G401.6 (cell line): Measurements from ENCODE around the gene LRPAP1.
"Not testable (repeated sequence)": the region's sequence is repeated elsewhere in the genome, so short reads cannot be mapped to it uniquely, and the experiment has no call there.

ENCODE experiments used
- FAIRE-seq: peaks from 2 replicates; lab custom pipeline; 2012; peaks lifted over from hg19 to GRCh38; lab: Jason Lieb, UNC

LRPAP1 gene

DNA sequence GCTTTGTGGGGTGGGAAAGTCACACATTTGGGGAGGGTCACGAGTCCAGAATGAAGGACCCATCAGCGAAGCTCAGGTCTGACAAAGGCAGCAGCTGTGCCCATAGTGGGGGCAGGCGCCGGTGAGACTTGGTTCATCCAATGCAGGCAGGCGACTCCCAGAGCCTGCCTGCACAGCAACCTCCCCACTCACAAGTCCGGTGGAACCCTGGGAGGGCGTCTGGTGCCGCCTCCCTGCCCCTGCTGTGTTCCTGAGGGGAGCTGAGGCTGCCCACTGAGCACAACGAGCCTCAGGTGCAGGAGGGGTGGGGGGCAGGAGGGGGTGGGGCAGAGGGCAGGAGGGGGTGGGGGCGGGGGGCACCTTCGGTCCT is 13.7 kb downstream of the LRPAP1 start:
- no peak for FAIRE-seq

- FAIRE-seq: no peak
Observed at GRCh38 chr4:3517731-3518510, 14.3 kb downstream of the LRPAP1 start.

- no peak for FAIRE-seq
Observed at GRCh38 chr4:3516836-3517730, 15.1 kb downstream of the LRPAP1 start.

- FAIRE-seq: no peak
Observed at GRCh38 chr4:3516061-3516835, 16.0 kb downstream of the LRPAP1 start.

GRCh38 chr4:3515646-3516045 is 16.6 kb downstream of the LRPAP1 start:
- FAIRE-seq: no peak

GRCh38 chr4:3514806-3515501 is 17.3 kb downstream of the LRPAP1 start:
- FAIRE-seq: no peak

- FAIRE-seq: no peak
Observed at GRCh38 chr4:3514221-3514780, 17.9 kb downstream of the LRPAP1 start.

DNA sequence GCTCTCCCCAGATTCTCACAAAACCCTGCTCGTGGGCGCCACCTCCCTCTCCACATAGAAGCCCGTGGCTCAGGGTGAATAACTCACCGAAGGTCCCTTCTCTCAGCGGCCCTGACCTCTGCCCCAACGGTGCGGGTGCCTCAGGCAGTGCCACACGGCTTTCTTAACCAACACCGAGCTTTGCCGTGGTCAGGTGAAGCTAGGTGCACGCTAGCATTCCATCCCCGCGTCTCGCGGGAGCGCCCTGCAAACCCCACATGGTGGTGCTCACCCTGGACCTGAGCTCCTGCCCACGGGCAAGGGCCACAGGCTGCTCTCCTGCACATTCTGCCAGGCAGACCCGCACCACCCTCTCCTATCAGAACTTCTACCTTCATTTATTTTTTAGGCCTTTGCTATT is 18.4 kb downstream of the LRPAP1 start:
- no peak for FAIRE-seq

GRCh38 chr4:3512719-3513118 is 19.5 kb downstream of the LRPAP1 start:
- FAIRE-seq: no peak

GRCh38 chr4:3512279-3512678 is 19.9 kb downstream of the LRPAP1 start:
- no peak for FAIRE-seq

GRCh38 chr4:3511601-3512000 is 20.6 kb downstream of the LRPAP1 start:
- FAIRE-seq: not testable (repeated sequence)

DNA sequence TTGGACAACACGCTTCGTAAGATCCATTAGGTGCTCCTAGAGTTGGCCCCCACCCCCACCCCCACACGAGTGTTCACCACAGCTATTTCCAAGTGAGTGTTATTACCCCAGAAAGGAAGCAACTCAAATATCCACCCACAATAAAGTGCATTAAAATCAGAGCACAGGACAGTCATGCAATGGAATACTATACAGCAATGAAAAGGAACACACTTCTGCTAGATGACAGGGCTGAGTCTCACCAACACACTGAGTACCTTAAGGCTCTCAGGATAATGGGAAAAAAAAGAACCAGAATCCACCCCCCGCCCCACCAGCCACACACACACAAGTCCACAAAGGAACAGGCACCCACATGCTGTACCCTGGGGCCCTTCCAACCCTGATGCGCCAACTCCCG is 21.0 kb downstream of the LRPAP1 start:
- FAIRE-seq: no peak

DNA sequence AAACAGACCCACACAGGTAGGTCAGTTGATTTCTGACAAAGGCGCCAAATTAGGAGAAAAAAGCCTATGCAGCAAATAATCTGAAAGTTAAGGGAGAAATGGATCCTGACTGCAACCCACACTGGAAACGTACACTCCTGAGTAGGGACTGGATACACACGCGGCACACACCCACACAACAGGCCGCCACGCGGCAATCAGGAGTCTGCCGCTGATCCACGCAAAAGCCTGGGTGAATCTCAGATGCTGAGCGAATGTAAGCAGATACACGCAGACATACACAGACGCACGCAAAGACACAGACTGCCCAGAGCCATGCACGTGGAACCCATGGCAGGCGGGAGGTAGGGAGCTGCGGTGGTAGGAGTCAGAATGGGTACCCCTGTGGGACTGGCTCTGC is 21.7 kb downstream of the LRPAP1 start:
- FAIRE-seq: no peak

DNA sequence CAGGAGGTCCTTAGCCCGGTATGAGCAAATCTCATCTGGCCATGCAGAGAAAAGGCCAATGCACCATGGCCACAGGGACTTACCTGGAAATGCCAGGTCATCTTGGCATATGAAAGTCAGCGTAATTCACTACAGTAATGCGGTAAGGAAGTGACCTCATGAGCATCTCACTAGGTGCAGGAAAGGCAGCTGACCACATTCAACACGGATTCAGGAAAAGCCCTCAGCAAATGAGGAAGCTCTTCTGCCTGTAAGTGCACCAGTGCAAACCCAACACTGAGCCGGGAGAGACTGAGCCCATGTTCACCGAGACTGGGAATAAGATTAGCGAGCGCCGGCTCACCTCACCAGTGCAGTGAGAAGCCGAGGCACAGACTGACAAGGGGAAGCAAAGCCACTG is 23.7 kb downstream of the LRPAP1 start:
- FAIRE-seq: no peak

- FAIRE-seq: no peak
Observed at GRCh38 chr4:3505231-3505630, 27.0 kb downstream of the LRPAP1 start.

GRCh38 chr4:3502941-3503936 is 29.0 kb downstream of the LRPAP1 start:
- FAIRE-seq: no peak

GRCh38 chr4:3501825-3502425 is 30.3 kb downstream of the LRPAP1 start:
- FAIRE-seq: no peak

- FAIRE-seq: no peak
Observed at GRCh38 chr4:3501126-3501824, 30.9 kb downstream of the LRPAP1 start.

DNA sequence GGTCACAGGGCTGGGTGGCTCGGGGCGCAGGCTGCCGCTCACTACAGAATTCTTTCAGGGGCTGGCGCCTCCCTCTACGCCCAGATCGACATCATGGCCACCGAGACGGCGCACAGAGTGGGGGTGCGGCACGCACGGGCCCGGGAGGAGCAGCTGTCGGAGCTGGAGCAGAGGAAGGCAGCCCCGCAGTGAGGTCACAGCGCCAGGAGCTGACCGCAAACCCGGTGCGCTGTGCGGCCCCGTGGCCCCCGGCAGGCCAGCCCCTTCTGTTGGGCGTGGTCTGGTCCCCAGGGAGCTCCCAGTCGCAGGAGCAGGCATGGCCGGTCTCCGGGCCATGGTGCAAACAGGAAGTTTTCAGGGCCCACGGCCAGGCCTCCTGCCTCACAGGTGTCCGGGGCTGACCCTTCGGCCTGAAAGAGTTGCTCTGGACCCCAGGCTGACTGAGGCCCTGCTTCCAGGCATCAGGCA is 31.6 kb downstream of the LRPAP1 start:
- no peak for FAIRE-seq
